Measurements from ENCODE around the gene MORC4.
A peak's percentile ranks its signal among the peaks of the same experiment; 100 is the strongest.

MORC4 gene

DNA sequence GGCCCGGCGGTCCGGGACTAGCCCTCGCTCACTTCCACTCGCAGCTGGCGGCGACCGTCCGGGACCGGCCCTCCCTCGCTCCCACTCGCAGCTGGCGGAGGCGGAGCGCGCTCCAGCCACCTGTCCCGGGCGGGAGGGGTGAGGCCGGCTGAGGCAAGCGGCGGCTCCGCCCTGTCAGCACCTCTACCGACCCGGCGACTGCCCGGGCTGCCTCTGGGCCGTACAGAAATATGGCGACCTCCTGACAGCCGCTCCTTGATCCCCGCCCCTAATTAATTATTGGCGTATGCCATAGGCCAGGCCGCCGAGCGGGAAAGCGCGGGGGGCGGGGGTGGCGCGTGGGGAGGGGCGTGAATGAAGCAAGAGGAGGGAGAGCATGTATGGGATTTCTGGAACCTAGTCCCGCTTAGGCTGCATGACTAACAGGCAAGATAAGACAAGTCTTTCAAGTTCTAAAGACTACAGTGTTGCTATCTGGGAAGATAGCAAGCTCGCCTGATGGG, at the start of gene MORC4:
Gene MORC4, minus strand, starts transcription at position 200 of the 503 bp plus-strand sequence. CDS start 243 bp downstream, outside the sequence.
- TF ChIP-seq, protein P1, sequence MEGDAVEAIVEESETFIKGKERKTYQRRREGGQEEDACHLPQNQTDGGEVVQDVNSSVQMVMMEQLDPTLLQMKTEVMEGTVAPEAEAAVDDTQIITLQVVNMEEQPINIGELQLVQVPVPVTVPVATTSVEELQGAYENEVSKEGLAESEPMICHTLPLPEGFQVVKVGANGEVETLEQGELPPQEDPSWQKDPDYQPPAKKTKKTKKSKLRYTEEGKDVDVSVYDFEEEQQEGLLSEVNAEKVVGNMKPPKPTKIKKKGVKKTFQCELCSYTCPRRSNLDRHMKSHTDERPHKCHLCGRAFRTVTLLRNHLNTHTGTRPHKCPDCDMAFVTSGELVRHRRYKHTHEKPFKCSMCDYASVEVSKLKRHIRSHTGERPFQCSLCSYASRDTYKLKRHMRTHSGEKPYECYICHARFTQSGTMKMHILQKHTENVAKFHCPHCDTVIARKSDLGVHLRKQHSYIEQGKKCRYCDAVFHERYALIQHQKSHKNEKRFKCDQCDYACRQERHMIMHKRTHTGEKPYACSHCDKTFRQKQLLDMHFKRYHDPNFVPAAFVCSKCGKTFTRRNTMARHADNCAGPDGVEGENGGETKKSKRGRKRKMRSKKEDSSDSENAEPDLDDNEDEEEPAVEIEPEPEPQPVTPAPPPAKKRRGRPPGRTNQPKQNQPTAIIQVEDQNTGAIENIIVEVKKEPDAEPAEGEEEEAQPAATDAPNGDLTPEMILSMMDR (IDR thresholded peaks at IDR 0.05; ENCODE audit: poor library complexity, severe bottlenecking) = no peak
- Histone ChIP-seq H3K27ac (ENCODE audit: poor library complexity, severe bottlenecking) (peak within 1 kb of the TSS; percentile 54), H3K27me3 (ENCODE audit: insufficient read depth, poor library complexity, severe bottlenecking) (no peaks in the 10 kb centered on the region), H3K36me3 (ENCODE audit: low read depth) (no peaks in the 10 kb centered on the region), H3K4me3 (ENCODE audit: severe bottlenecking) (peak within 1 kb of the TSS; percentile 46), H3K4me1 (ENCODE audit: insufficient read depth, poor library complexity, severe bottlenecking) (peaks cover 6% of the 10 kb centered on the region), H3K9me3 (ENCODE audit: severe bottlenecking) (no peaks in the 10 kb centered on the region)
- ATAC-seq (ENCODE audit: low read depth) (peak; percentile 95), DNase-seq (ENCODE audit: low spot score) (peak; percentile 77)

DNA sequence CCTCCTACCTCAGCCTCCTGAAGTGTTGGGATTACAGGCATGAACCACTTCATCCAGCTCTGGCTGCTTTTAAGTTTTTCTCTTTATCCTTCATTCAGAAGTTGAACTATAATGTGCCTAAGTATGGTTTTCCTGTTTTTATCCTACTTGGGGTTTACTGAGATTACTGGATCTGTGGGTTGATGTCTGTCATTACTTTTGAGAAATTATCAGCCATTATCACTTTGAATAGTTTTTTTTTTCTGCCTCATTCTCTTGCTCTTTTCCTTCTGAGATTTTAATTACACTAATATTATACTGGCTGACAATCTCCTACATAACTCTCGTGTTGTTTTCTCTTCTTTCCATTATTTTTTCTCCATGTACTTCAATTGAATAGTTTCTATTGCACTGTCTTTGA, 47.6 kb upstream of the MORC4 start:
- TF ChIP-seq, protein P1 (IDR thresholded peaks at IDR 0.05; ENCODE audit: poor library complexity, severe bottlenecking) = no peak
- Histone ChIP-seq H3K4me1 (ENCODE audit: insufficient read depth, poor library complexity, severe bottlenecking) (no peaks in the 10 kb centered on the region), H3K27me3 (ENCODE audit: insufficient read depth, poor library complexity, severe bottlenecking) (no peaks in the 10 kb centered on the region), H3K27ac (ENCODE audit: poor library complexity, severe bottlenecking) (no peak overlapping the region), H3K4me3 (ENCODE audit: severe bottlenecking) (no peak overlapping the region), H3K9me3 (ENCODE audit: severe bottlenecking) (no peaks in the 10 kb centered on the region), H3K36me3 (ENCODE audit: low read depth) (no peaks in the 10 kb centered on the region)
- DNase-seq (ENCODE audit: low spot score) (no peak), ATAC-seq (ENCODE audit: low read depth) (no peak)

- DNase-seq (ENCODE audit: low spot score) (no peak), ATAC-seq (ENCODE audit: low read depth) (no peak)
- no peaks in the 10 kb centered on the region for H3K36me3 ChIP-seq (ENCODE audit: low read depth)
- no peak overlapping the region for H3K27ac ChIP-seq (ENCODE audit: poor library complexity, severe bottlenecking)
- H3K27me3 ChIP-seq (ENCODE audit: insufficient read depth, poor library complexity, severe bottlenecking) = no peaks in the 10 kb centered on the region
- H3K9me3 ChIP-seq (ENCODE audit: severe bottlenecking) = no peaks in the 10 kb centered on the region
- no peaks in the 10 kb centered on the region for H3K4me1 ChIP-seq (ENCODE audit: insufficient read depth, poor library complexity, severe bottlenecking)
- H3K4me3 ChIP-seq (ENCODE audit: severe bottlenecking) = no peak overlapping the region
- TF ChIP-seq, protein P1 (IDR thresholded peaks at IDR 0.05; ENCODE audit: poor library complexity, severe bottlenecking) = no peak
These were observed 29.7 kb upstream of the MORC4 start for GRCh38 chrX:107029752-107030151.

- peak; percentile 48; the same call in 1 of the 3 replicates for ATAC-seq (ENCODE audit: low read depth)
- H3K27me3 ChIP-seq (ENCODE audit: insufficient read depth, poor library complexity, severe bottlenecking) = no peaks in the 10 kb centered on the region
- H3K27ac ChIP-seq (ENCODE audit: poor library complexity, severe bottlenecking) = no peak overlapping the region
- H3K4me1 ChIP-seq (ENCODE audit: insufficient read depth, poor library complexity, severe bottlenecking) = no peaks in the 10 kb centered on the region
- no peak for DNase-seq (ENCODE audit: low spot score)
- H3K4me3 ChIP-seq (ENCODE audit: severe bottlenecking) = no peak overlapping the region
- no peaks in the 10 kb centered on the region for H3K9me3 ChIP-seq (ENCODE audit: severe bottlenecking)
- no peaks in the 10 kb centered on the region for H3K36me3 ChIP-seq (ENCODE audit: low read depth)
- TF ChIP-seq, protein P1 (IDR thresholded peaks at IDR 0.05; ENCODE audit: poor library complexity, severe bottlenecking) = peak; percentile 67
These were observed 25.5 kb upstream of the MORC4 start for GRCh38 chrX:107025545-107025944.

GRCh38 chrX:107014936-107015335, 14.9 kb upstream of the MORC4 start:
- no peak for ATAC-seq (ENCODE audit: low read depth)
- no peak for DNase-seq (ENCODE audit: low spot score)

More at GRCh38 chrX:107014936-107015335, 14.9 kb upstream of the MORC4 start:
- TF ChIP-seq, protein P1 (IDR thresholded peaks at IDR 0.05; ENCODE audit: poor library complexity, severe bottlenecking) = no peak
- Histone ChIP-seq H3K9me3 (ENCODE audit: severe bottlenecking) (no peaks in the 10 kb centered on the region), H3K27ac (ENCODE audit: poor library complexity, severe bottlenecking) (no peak overlapping the region), H3K4me3 (ENCODE audit: severe bottlenecking) (no peak overlapping the region), H3K36me3 (ENCODE audit: low read depth) (no peaks in the 10 kb centered on the region), H3K4me1 (ENCODE audit: insufficient read depth, poor library complexity, severe bottlenecking) (no peaks in the 10 kb centered on the region), H3K27me3 (ENCODE audit: insufficient read depth, poor library complexity, severe bottlenecking) (no peaks in the 10 kb centered on the region)

Data from RWPE2 (cell line).